ENCODE measurements around the gene SHH. TPM values are rescaled to one million over a fixed set of nuclear protein-coding genes. Genes with fewer than 3 reads are reported as not detected.

Gene SHH
- total and polyA plus RNA-seq, 2 donors (not counting 3 experiments of a cell fraction or from before 2014, with no cell fraction given) = not detected

DNA sequence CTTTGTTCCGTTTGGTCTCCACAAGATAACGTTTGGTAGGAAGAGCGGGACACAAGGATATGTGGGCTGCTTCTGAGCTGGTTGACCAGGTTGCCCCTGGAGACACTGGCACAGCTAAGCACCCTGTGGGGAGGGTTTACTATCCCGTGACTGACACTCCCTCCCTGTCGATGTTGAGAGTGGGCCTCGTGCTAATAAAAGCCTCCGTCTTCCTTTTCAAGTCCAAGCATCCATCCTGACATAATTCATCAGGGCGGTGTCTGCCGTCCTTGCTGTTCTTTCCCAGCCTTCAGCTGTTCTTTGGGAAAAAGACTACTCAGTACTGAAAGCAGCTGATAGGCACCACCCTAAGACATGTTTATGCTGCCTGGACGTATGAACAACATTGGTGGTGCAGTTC, 49.6 kb downstream of the SHH start:
- DNase-seq (ENCODE audit: low read depth, low spot score) = no peak
- Histone ChIP-seq H3K27ac (ENCODE audit: insufficient read depth, low read depth, low read length) (no peak overlapping the region), H3K4me3 (replicated peaks in 1 of 3; ENCODE audit: insufficient read depth in 1 of 3, low read depth in 1 of 3, low read length in 3 of 3) (no peak overlapping the region), H2AFZ (ENCODE audit: low read depth, low read length) (no peak overlapping the region), H3K27me3 (ENCODE audit: control insufficient read depth in 2 of 2, insufficient read depth in 2 of 2, low read length in 2 of 2) (no peaks in the 10 kb centered on the region), H3K36me3 (ENCODE audit: control insufficient read depth in 2 of 2, extremely low read depth in 1 of 2, insufficient read depth in 2 of 2, low read length in 2 of 2) (peaks cover 0 to 12% of the 10 kb centered on the region in 2 experiments), H3K9ac (replicated peaks; ENCODE audit: extremely low read depth, insufficient read depth, low read length) (no peak overlapping the region), H3K79me2 (ENCODE audit: control insufficient read depth, insufficient read depth, low read length) (peaks cover 33% of the 10 kb centered on the region), H3K9me1 (replicated peaks; ENCODE audit: control insufficient read depth, extremely low read depth, insufficient read depth, low read length) (no peaks in the 10 kb centered on the region), H3K9me3 (replicated peaks; ENCODE audit: control insufficient read depth, insufficient read depth, low read length) (no peaks in the 10 kb centered on the region), H3K4me1 (ENCODE audit: control insufficient read depth, extremely low read depth, insufficient read depth, low read length) (peaks cover 16% of the 10 kb centered on the region), H4K20me1 (replicated peaks; ENCODE audit: control insufficient read depth, extremely low read depth, insufficient read depth, low read length) (no peaks in the 10 kb centered on the region), H3K4me2 (ENCODE audit: insufficient read depth, low read length) (no peak overlapping the region)
- intact Hi-C loops (cut with micrococcal nuclease) = loop anchor here (10.0 kb wide), 2 partner anchors 308 to 468 kb away; partner anchors contain the start of genes EN2 and INSIG1
- CTCF ChIA-PET = interaction anchor here (1.6 to 2.3 kb wide), 2 partner anchors 88 to 164 kb away, joined by 3 to 23 read pairs; no protein-coding TSS in a partner anchor
- no peak for FAIRE-seq
- dilution Hi-C loops (cut with MboI; ENCODE audit: extremely low pct_ligation_motif_present, low sequenced_read_pairs) = no loop called here
- TF ChIP-seq, protein P1, sequence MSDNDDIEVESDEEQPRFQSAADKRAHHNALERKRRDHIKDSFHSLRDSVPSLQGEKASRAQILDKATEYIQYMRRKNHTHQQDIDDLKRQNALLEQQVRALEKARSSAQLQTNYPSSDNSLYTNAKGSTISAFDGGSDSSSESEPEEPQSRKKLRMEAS (IDR thresholded peaks at IDR 0.05; ENCODE audit: insufficient read depth, insufficient read length) = no peak
- TF ChIP-seq MYC (IDR thresholded peaks at IDR 0.05; ENCODE audit: low read depth, low read length) = no peak
- TF ChIP-seq GATA2 (IDR thresholded peaks at IDR 0.05; ENCODE audit: insufficient read depth, insufficient read length, low read depth, low read length) = no peak
- no peak for TF ChIP-seq FOS (IDR thresholded peaks at IDR 0.05; ENCODE audit: borderline replicate concordance, insufficient read depth, low read length)
- no peak for TF ChIP-seq POLR2AphosphoS5 (IDR thresholded peaks at IDR 0.05; ENCODE audit: insufficient read depth, low read depth, low read length)
- TF ChIP-seq EZH2 (IDR thresholded peaks at IDR 0.05; ENCODE audit: borderline replicate concordance, low read depth, low read length, severe bottlenecking) = no peak
- BruUV-seq (replicated peaks) = no TSS peak
- POLR2A ChIA-PET = no interaction called here

- no peak for DNase-seq (ENCODE audit: low read depth, low spot score)
- Histone ChIP-seq H3K4me3 (replicated peaks in 1 of 3; ENCODE audit: insufficient read depth in 1 of 3, low read depth in 1 of 3, low read length in 3 of 3) (no peak overlapping the region), H2AFZ (ENCODE audit: low read depth, low read length) (no peak overlapping the region), H3K79me2 (ENCODE audit: control insufficient read depth, insufficient read depth, low read length) (peaks cover 35% of the 10 kb centered on the region), H3K27ac (ENCODE audit: insufficient read depth, low read depth, low read length) (no peak overlapping the region), H3K9me3 (replicated peaks; ENCODE audit: control insufficient read depth, insufficient read depth, low read length) (no peaks in the 10 kb centered on the region), H3K27me3 (ENCODE audit: control insufficient read depth in 2 of 2, insufficient read depth in 2 of 2, low read length in 2 of 2) (no peaks in the 10 kb centered on the region), H3K9me1 (replicated peaks; ENCODE audit: control insufficient read depth, extremely low read depth, insufficient read depth, low read length) (no peaks in the 10 kb centered on the region), H3K4me2 (ENCODE audit: insufficient read depth, low read length) (no peak overlapping the region), H3K36me3 (ENCODE audit: control insufficient read depth in 2 of 2, extremely low read depth in 1 of 2, insufficient read depth in 2 of 2, low read length in 2 of 2) (peaks cover 0 to 9% of the 10 kb centered on the region in 2 experiments), H3K9ac (replicated peaks; ENCODE audit: extremely low read depth, insufficient read depth, low read length) (no peak overlapping the region), H4K20me1 (replicated peaks; ENCODE audit: control insufficient read depth, extremely low read depth, insufficient read depth, low read length) (no peaks in the 10 kb centered on the region), H3K4me1 (ENCODE audit: control insufficient read depth, extremely low read depth, insufficient read depth, low read length) (peaks cover 16% of the 10 kb centered on the region)
- BruUV-seq (replicated peaks) = no TSS peak
- ChIA-PET POLR2A (no interaction called here), CTCF (interaction anchor here (1.6 to 2.3 kb wide), 2 partner anchors 87 to 163 kb away, joined by 3 to 23 read pairs; no protein-coding TSS in a partner anchor)
- intact Hi-C loops (cut with micrococcal nuclease) (loop anchor here (10.0 kb wide), 2 partner anchors 307 to 467 kb away; partner anchors contain the start of genes EN2 and INSIG1), dilution Hi-C loops (cut with MboI; ENCODE audit: extremely low pct_ligation_motif_present, low sequenced_read_pairs) (no loop called here)
- no peak for FAIRE-seq
- TF ChIP-seq JUN (IDR thresholded peaks at IDR 0.05; ENCODE audit: borderline replicate concordance, insufficient read depth, insufficient read length, low read depth) (no peak), POLR2A (IDR thresholded peaks at IDR 0.05; ENCODE audit: low read depth, low read length) (no peak), MYC (IDR thresholded peaks at IDR 0.05; ENCODE audit: low read depth, low read length) (no peak), POLR2AphosphoS5 (IDR thresholded peaks at IDR 0.05; ENCODE audit: insufficient read depth, low read depth, low read length) (no peak), CTCF (IDR thresholded peaks at IDR 0.05; ENCODE audit: extremely low read depth in 1 of 2, insufficient read depth in 1 of 2, low read depth in 1 of 2, low read length in 2 of 2) (no peak)
- TF ChIP-seq, protein P1 (IDR thresholded peaks at IDR 0.05; ENCODE audit: insufficient read depth, insufficient read length) = no peak
Measured at GRCh38 chr7:155762036-155762435, 50.2 kb downstream of the SHH start.
